Stimulated activated CD4-positive, alpha-beta T cell treated with anti-CD3 and anti-CD28 coated beads, Interleukin-2, amount 100 ng/mL, for 4 hours (primary cell): Measurements from ENCODE around the gene GORASP1.
A peak's percentile ranks its signal among the peaks of the same experiment; 100 is the strongest.

Source experiments
- DNase-seq: peaks from one replicate; pipeline ENCODE4 v3.0.0-alpha.2; 2020; ENCODE audit warnings: low read depth

Gene GORASP1

DNA sequence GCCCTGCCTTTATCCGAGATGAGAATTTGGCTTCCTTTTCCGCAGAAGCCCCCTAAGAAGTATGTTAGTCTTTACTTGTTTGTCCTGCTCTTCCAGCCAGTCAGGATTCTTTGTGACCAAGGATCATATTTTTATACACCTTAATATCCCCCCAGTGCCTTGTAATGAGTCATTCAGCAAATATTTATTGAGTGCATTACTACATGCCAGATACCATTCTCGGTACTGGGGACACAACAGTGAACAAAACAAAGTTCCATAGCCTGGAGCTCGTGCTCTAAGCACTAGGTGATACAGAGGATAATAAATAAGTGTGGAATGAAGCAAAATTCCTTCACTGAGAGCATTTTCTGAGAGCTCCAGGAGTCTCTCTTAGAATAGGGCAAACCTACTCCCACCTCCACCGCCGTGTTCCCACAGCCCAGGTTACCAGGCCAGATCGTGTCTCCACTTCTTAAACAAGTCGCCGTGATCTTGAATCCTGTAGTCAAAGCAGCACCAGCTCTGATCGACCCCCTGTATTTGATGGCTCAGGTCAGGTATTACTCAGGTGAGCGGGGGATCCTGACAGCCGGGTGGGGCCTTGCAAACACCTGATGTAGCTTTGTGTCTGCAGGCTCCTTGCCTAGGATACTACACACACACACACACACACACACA is 18.5 kb upstream of the GORASP1 start:
- no peak for DNase-seq

DNA sequence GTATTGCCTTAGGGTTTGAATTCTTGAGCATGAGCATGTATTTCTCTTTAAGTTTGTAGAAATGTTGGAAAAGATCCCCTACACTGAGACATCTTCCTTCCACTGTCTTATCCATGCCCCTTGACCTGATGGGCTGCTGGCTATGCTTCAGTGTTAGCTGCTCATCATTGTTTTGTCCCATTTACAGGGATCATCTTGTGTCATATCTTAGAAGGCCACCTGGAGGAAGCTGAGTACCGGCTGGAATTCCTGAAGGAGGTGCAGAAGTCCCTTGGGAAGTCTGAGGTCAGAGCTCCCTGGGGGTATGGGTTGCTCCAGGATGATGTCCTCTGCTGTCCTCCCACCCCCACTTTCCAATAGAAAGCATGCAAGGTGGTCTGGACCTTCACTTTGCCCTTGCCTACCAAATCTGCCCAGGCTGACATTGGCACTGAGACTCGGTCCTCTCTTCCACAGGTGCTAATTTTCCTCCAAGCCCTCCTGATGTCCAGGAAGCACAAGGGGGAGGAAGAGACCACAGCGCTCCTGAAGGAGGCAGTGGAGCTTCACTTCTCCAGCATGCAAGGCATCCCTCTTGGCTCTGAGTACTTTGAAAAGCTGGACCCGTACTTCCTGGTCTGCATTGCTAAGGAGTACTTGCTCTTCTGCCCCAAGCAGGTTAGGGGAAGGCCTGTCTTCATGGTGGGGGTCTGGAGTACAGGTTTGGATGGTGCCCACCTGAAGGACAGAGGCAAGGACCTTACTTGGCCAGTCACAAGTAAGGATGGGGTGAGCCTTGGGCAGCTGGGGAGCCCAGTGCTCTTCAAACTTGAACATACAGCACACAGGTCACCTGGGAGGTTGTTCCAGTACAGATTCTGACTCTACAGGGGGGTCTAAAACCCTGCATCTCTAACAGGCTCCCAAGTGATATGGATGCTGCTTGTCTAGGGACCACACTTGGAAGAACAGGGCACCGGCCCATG is 17.7 kb upstream of the GORASP1 start:
- no peak for DNase-seq

DNA sequence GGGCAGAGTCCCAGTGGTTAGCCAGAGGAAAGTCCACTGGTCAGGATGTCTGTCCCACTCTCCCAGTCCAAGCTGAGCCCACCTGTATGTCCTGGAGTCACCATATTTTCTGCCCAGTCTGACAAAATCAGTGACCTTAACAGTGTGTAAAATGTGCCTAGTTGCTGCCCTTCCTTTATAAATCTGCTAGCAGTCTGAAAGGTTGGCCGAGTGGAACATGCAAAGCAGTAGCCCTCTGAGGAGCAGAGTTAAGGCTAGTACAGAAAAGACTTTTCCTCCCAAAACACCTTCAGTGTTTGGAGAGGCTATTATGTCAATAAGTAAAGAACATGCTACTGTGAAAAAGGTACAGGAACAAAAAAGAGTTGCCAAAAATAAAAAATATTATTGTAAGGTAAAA is 15.4 kb upstream of the GORASP1 start:
- DNase-seq, result no peak

DNA sequence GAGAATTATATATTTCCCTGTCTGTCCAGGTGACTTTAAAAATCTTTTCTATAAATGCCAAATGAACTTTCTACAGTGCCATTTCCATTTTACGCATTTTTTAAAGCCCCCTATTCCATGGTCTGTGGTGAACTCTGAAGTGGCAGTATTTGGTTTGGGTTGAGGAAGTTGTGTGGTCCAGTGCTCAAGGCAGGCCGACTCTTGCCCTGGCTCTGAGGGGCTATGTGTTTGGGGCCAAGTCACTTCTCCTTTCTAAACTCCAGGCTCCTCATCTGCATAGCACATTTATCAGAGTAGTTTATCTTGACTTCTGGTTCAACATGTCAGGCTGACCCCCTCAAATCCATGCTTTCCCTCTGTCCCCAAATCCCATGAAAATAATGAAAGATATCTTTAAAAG is 14.2 kb upstream of the GORASP1 start:
- DNase-seq, result no peak

DNA sequence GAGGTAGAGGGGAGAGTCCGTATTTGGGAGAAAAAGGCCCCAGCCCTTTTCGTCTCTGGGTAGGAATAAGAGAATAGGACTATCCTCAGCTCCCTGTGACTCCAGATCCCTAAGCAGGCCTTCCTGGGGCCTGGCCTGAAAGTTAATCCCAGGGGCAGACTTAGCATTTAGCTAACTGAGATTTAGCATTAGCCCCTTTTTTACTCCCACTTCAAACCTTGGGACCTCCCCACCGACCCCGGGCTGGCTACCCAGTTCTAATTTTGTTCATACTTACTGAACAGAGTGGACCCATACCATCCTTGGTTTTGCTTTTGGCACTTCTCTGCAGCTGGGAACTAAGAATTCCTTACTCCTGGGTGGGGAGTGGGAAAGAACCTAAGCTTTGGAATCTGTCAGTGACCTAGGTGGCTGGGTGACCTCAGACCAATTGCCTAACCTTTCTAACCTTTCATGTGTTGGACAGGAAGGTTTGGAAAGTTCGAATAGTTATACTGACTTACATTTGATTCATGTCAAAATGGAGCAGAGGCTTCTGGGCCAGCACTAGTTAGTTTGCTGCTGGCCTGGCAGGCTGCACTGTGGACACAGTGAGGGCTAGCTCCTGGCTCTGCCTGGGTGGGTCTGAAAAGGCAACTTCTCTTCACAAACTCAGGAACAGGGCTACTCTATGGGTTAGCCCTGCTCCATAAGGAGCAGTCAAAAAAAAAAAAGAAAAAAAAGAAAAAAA is 11.7 kb upstream of the GORASP1 start:
- DNase-seq, result no peak

DNA sequence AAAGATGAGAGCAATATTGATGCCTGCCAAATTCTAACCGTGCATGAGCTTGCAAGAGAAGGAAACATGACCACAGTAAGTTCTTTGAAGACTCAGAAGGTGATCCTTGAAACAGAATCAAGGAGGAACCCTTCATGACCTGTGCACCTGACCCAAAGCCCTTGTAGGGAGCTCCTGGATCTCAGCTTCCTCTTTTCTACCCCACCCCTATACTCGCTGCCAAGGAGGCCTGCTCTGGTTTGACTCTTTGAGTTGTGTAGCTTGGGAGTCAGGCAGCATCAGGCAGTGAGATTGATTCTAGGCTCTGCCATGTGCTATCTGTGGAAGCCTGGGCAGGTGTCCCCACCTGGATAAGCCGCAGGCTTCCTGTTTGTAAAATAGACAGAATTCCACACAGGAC is 10.7 kb upstream of the GORASP1 start:
- DNase-seq, result no peak

DNA sequence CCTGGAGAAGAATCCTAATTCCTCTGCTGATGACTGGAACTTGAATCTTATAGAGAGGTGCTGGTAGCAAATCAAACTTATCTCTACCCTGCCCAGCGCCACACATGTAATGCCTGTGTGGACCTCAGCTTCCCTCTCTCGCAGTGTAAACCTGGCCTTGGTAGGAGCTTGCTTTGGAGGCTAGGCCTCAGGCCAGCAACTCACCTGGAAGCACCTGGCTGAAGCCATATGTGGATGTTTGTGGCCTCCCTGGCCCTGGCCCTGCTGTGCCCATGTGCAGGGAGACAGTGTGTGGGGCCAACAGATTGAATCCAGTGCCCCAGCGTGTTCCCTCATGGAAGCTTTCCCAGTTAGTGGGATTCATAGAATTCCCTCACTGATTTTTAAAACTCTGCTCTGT is 8.4 kb upstream of the GORASP1 start:
- no peak for DNase-seq

DNA sequence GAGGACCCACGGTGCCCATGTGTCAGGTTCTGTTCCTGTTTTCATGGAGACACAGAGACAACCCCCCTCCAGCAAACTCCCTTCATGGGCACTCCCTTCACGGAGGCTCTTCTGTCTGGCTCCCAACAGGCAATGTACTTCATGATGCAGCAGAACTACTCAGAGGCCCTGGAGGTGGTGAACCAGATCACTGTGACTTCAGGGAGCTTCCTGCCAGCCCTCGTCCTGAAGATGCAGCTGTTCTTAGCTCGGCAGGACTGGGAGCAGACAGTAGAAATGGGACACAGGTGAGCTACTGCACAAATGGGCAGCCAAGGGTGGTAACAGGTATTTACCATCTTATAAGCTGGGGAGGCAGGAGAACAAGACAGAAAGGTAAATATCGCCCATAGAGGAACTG is 7.0 kb upstream of the GORASP1 start:
- DNase-seq, result no peak

DNA sequence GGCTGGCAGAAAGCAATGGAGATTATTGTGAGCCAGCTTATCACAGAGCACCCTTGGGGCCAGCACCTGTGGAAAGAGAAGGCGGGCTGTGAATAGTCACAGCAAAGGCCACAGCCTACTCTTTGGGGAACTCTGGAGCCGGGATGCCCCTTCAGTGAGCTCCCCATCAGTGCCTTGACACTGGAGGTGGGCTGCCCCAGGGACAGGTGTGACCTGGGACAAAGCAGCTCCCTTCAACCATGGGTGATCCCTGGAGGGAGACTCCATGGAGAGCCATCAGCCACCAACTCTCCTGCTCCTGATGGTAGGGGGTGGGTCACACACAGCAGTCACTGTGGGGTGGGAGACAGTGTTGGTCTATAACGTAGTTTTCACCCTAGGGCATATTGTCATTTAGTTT is 5.9 kb upstream of the GORASP1 start:
- no peak for DNase-seq

DNA sequence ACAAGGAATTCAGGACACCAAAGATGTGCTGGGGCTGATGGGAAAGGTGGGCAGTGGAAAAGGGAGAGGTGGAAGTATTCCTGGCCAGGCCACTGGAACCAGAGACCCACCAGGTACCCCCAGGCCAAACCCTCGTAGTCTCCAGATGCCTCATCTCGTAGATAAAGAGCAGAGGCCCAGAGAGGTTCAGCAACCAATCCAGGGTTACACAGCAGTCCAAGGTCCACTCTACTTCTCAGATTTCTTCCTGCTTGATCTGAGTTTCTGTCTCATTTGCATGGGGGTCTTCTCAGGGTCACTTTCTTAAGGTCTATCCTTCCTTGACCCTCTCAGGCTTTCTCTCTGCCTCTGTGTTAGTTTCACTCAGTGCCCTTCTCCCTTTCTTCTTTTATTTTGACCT is 5.1 kb upstream of the GORASP1 start:
- no peak for DNase-seq

DNA sequence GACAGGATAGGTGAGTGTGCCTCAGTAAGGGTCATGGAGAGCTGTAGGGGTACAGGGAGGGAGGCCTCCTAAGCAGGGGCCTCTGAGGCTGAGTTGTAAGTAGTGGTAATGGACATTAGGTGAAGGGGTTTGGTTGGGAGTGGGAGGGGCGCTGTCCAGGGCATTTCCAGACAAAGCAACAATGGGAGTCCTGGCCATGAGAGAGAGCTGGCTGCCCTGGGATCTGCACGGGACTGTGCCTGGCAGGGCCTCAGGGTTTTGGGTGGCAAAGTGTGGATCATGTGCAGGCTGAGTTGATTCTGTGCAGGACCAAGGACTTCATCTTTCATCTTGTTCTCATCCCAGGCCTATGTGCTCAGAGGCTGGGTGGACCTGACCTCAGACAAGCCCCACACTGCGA is 4.7 kb upstream of the GORASP1 start:
- no peak for DNase-seq

DNA sequence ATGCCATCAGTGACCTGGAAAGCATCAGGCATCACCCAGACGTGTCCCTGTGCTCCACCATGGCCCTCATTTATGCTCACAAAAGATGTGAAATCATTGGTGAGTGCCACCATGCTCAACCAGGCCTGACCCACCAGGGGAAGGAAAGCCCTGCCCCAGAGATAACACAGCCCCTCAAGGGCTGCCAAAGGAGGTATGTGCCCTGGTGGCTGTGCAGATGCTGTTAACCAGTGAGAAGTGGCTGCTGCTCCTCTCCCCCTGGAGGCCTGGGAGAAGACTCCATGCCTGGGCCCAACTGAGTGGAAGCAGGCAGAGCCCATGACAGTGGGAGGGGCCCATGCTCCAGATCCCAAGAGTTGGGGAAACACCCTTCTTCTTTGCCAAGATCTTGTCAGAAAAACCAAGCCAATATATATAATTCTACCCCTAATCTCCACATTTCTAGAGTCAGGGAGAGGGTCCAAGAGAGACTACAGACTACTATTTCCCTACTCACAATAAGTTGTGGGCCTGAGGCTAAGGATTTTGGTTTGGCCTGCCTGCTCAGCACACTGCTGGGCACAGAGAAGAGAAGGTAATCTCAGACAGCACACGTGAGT is 2.7 kb upstream of the GORASP1 start:
- no peak for DNase-seq

DNA sequence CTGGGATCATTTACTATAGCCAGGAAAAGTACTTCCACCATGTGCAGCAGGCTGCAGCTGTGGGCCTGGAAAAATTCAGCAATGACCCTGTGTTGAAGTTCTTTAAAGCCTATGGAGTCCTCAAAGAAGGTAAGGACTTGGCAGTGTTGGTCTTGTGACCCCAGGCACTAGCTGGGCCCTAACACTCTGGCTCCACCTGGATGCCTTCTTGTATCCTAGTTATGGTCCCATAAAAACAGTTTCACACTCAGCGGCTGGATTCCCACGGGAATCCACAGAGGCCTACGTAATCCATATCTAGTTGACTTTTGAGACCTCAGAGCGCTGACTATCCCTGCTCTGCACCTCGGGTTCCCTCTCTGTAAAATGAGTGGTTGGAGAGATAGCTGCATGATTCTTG is 1.7 kb upstream of the GORASP1 start:
- DNase-seq, result no peak

DNA sequence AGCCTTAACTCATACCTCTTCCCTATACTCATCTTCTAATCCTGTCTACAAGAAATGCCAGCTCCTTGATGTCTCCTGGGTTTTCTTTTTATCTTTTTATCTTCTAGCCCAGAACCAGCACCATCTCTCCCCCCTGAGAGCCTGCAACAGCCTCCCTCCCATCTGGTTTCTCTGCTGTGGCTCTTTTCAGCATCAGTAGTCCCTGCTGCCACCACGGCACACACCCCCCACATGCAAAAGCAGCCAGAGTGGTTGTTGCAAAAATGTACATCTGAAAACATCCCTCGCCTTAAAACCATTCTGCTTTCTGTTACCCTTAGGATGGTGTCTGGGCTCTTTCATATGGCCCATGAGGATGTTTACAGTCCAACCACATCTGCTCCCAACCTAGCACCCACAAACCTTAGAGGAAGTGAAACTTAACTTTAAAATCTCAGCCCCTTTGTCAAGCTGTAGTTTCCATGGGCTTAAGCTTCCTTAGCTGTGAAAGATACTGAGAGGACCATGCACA is 828 bp upstream of the GORASP1 start:
- no peak for DNase-seq

DNA sequence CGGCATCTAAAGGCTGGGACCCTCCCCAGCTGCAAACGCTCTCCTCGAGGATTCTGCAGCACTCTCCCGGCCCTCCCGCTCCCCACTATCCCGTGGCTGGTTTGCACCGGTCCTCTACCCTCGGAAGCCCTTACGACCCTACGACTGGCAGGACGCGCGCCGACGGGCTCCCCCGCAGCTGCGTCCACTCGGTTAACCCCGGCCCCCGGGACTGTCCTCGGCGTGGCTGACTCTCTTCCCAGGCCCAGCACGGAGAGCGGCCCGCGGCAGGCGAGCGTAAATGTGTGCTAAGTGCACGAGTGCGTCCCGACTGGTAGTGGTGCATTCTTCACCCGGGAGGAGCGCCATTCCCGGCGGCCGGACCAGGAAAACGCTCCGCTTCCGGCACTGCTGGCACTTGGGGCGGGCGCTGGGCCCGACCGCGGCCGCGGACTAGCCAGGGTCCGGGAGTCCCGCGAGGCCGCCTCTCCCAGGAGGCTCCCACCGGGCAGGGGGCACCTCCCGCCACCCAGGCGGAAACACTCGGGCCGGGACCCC is 508 bp downstream of the GORASP1 start:
- no peak for DNase-seq

DNA sequence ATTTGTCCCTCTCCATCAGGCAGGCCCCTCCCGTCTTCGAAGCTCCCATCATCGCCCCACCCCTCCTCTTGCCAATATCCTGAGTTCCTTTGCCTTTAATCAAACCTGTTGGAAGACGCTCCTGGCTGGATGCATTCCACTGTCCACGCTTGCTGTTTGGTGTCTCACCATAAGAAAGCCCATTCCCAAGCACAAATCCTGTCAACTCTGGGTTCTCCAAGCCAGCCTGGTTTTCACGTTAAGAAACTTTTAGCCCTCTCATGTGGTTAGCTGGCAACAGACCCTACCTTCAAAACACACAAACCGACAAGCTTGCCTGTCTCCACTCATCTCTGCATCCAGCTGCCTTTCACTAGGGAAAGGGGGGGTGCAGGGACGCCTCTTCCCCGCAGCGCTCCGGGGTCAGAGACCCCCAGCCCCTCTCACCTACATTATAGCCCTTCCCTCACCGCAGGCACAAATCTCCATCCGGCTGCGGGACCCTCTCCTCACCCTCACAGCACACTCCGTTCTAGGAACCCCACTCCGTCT is 1.1 kb downstream of the GORASP1 start:
- no peak for DNase-seq

DNA sequence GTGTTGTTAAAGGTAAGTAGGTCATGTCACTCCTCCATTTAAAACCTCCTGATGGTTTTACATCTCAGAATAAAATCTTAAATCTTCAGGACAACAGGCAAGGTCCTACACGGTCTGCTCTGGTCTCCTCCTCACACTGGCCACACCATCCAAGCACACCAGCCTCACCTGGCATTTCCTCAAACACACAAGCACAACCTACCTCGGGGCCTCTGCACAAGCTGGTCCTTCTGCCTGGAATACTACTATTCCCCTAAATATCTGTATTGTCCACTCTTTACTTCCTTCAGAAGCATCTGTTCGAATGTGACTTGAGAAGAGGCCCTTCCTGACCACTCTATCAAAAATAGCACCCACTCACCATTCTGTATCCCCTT is 1.8 kb downstream of the GORASP1 start:
- DNase-seq, result no peak

DNA sequence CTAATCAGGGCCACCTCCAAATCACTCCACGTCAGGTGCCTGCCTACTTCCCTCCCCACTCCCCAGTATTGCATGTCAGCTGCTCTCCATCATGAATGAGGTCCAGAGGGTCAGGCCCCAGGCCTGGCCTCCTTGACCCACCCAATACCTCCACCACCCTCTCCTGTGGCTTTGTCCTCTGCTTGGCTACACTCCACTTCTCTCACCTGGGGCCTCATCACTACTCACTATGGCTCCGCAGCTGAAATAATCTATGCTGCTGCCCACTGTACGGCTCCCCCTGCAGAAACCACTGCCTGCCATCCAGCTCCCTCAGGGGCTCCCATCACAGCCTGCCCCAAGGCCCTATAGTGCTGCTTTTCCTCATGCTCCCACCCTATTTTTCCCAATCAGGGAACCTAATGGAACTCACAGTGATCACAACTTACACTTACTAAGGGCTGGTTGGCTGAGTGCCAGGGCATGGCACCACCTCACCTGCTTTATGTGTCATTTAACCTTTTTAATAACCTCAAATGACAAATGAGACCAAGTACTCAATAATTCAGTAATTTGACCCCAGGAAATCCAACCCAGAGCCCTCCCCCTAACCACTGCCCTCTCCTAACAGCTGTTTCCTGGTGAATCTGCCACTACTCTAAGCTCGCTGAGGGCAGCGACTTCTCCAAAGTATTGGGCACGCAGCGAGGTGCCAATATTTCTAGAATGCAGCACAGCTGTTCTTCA is 2.3 kb downstream of the GORASP1 start:
- peak; percentile 9 for DNase-seq

DNA sequence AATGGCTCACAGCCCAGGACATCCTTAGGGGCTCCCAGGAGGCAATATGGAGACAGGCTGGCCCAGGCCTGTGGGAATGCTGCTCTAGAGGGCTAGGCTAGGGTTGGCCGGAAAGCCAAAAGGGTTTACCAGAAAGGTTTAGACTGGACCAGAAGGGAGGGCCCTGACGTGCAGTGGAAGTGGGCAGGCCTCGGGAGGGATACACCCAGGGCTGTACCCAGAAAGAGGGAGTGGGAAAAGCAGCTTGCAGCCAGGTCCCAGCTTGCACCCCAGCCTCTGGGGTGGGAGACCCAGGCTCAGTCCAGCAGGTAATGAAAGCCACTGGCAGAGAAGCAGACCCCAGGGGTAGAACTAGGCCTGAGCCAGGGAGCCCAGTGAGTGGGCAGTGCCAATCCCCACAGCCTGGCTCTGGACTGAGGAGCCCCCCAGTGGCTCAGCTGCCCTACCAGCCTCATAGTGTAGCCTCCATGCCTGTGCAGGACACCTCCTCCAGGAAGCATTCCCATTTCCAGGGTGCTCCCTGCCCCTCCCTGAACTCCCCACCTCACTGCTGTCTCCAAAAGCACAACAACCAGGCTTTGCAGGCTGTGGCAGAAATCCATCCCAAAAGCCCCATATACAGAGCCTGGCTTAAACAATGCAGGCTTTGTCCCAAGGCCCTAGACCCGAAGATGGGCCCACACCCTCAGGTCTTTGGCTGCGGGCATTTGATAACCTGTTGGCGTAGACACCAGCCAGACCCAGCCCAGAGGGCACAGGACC is 3.5 kb downstream of the GORASP1 start:
- DNase-seq, result no peak

DNA sequence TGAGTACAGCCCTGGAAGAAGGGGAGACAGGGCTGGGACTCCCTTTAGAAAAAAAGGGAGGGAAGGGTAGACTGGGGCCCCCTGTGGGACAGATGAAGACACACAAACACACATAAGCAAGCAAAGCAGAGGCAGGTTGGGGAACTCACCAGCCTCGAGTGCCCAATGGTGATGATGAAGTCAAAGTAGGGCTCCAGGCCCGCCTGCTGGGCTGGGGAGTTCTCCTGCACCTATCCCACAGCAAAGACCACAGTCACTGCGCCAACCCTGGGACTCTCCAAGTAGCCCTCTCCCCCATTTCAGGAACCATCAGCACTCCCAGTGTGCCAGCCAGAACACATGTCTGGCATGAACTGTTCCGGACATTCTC is 4.1 kb downstream of the GORASP1 start:
- no peak for DNase-seq
